Lung (tissue), 12 donors: ENCODE measurements around the gene LCE2C. TPM values are rescaled to one million over a fixed set of nuclear protein-coding genes. Genes with fewer than 3 reads are reported as not detected.
A peak's percentile ranks its signal among the peaks of the same experiment; 100 is the strongest.
"Not testable (repeated sequence)": the region's sequence is repeated elsewhere in the genome, so short reads cannot be mapped to it uniquely, and the experiment has no call there.

Source experiments
- ATAC-seq: fragments of 200-7000 bp; cut with Tn5 transposase; one replicate; pipeline ENCODE4 v1.9.1; 2020; ENCODE audit warnings: moderate number of reproducible peaks; ENCODE audit not compliant: insufficient read depth, low FRiP score
- DNase-seq, 3 donors: peaks; one replicate each; pipeline ENCODE4 v3.0.0-alpha.2; 2013 to 2017
- H3K27ac ChIP-seq, 2 donors: one replicate each; pipeline ENCODE4 v1.5.1; 2013; ENCODE audit warnings: mild to moderate bottlenecking in 2 of 2, moderate library complexity in 2 of 2, control low read depth in 1 of 2, inconsistent platforms in 1 of 2, low read depth in 1 of 2, low read length in 1 of 2
- H3K27me3 ChIP-seq, 3 donors: one replicate each; pipeline ENCODE4 v1.5.1; 2013; ENCODE audit warnings: low read length in 2 of 3; ENCODE audit not compliant: control insufficient read depth in 3 of 3, insufficient read depth in 3 of 3
- H3K36me3 ChIP-seq, 4 donors: one replicate each; pipeline ENCODE4 v1.5.1; 2013; ENCODE audit warnings: low read length in 4 of 4, mild to moderate bottlenecking in 1 of 4, moderate library complexity in 1 of 4; ENCODE audit not compliant: control insufficient read depth in 4 of 4, insufficient read depth in 4 of 4
- H3K4me1 ChIP-seq, 5 donors: one replicate each; pipeline ENCODE4 v1.5.1; 2013; ENCODE audit warnings: low read length in 5 of 5, mild to moderate bottlenecking in 2 of 5, moderate library complexity in 1 of 5; ENCODE audit not compliant: control insufficient read depth in 5 of 5, insufficient read depth in 5 of 5
- H3K4me3 ChIP-seq: one replicate; pipeline ENCODE4 v1.5.1; 2013; ENCODE audit warnings: mild to moderate bottlenecking, control low read depth, moderate library complexity
- H3K9ac ChIP-seq, 2 donors: one replicate each; pipeline ENCODE4 v1.5.1; 2013; ENCODE audit warnings: low read length in 2 of 2, control low read depth in 1 of 2; ENCODE audit not compliant: insufficient read depth in 1 of 2
- H3K9me3 ChIP-seq, 4 donors: one replicate each; pipeline ENCODE4 v1.5.1; 2013; ENCODE audit warnings: low read length in 3 of 4, mild to moderate bottlenecking in 1 of 4, moderate library complexity in 1 of 4; ENCODE audit not compliant: control insufficient read depth in 4 of 4, insufficient read depth in 3 of 4
- CTCF ChIP-seq: IDR thresholded peaks from 2 replicates; pipeline ENCODE4 v1.5.1; 2012; ENCODE audit warnings: mild to moderate bottlenecking; ENCODE audit errors: control extremely low read depth, extremely low read depth
- WGBS, 2 donors: extraction: QIAGEN DNeasy Blood & Tissue Kit; methylation state at CpG; one replicate each; pipeline ENCODE4 v1.1.7; 2013; 5-methylcytosine and 5-hydroxymethylcytosine counted together
- polyA plus RNA-seq, 2 donors: library from polyadenylated mRNA; stranded (reverse); fragments of 200-250 nt; gene quantifications; one replicate each; pipeline ENCODE4 v1.2.1, GENCODE V29; 2013
- total RNA-seq, 2 donors: library from RNA; depleted of rRNA in 1 of 2; stranded (reverse); fragments of >200 nt in 1 of 2; gene quantifications; one replicate each; pipeline ENCODE4 v1.2.1, GENCODE V29; 2014 to 2021
- donor health status: control.
- donor health status: control.
- donor health status: Bipolar disorder and iron deficiency.
- donor health status: healthy.
- donor health status: DM: yes; HTN: yes; CAD: no.

LCE2C gene
- total and polyA plus RNA-seq, 4 donors: not detected

DNA sequence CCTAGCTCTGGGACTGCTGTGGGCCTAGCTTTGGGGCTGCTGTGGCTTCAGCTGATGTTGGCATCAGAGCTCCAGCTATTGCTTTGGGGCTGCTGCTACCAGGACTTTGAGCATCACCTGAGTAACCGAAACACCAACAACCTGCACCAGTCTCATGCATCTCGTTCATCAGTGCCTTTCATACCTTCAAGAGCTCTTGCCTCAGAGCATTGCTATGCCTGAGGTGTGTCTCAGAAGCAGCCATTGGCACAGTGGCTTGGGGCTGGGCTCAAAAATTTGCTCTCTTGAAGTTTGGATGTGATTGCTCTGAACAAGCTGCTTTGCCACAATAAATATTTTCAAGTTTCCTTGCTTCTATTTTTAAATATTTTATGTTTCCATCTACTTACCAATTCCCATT, 18.6 kb upstream of the LCE2C start:
- Histone ChIP-seq H3K27ac (no peak overlapping the region), H3K36me3 (no peaks in the 10 kb centered on the region), H3K27me3 (peaks cover 0 to 2% (median 0%) of the 10 kb centered on the region in 3 donors), H3K4me3 (no peak overlapping the region), H3K4me1 (no peaks in the 10 kb centered on the region), H3K9me3 (peaks cover 0 to 2% (median 0%) of the 10 kb centered on the region in 4 donors), H3K9ac (no peak overlapping the region)
- 64 to 75% methylated on average over 2 of the region's 2 CpGs for WGBS, 2 donors
- DNase-seq (no peak), ATAC-seq (no peak)
- no peak for TF ChIP-seq CTCF

DNA sequence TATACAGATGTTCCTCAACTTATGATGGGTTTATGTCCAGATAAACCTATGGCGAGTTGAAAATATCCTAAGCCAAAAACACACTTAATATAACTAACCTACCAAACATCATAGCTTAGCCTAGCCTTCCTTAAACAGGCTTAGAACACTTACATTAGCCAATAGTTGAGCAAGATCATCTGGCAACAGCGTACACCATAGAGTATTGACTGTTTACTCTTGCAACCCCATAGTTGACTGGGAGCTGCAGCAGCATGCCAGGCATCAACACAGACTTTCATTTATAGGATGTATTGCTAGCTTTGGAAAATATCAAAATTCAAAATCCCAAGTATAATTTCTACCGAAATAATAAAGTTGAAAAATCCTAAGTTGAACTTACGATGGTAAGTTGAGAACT, 17.4 kb upstream of the LCE2C start:
- DNase-seq (peak in 1 of 3 donors; percentile 5), ATAC-seq (no peak)
- Histone ChIP-seq H3K36me3 (no peaks in the 10 kb centered on the region), H3K27ac (no peak overlapping the region), H3K27me3 (peaks cover 0 to 2% (median 0%) of the 10 kb centered on the region in 3 donors), H3K4me3 (no peak overlapping the region), H3K9me3 (peaks cover 0 to 2% (median 0%) of the 10 kb centered on the region in 4 donors), H3K4me1 (no peaks in the 10 kb centered on the region), H3K9ac (no peak overlapping the region)
- WGBS, 2 donors: 88 to 89% methylated on average over 4 of the region's 4 CpGs
- no peak for TF ChIP-seq CTCF

DNA sequence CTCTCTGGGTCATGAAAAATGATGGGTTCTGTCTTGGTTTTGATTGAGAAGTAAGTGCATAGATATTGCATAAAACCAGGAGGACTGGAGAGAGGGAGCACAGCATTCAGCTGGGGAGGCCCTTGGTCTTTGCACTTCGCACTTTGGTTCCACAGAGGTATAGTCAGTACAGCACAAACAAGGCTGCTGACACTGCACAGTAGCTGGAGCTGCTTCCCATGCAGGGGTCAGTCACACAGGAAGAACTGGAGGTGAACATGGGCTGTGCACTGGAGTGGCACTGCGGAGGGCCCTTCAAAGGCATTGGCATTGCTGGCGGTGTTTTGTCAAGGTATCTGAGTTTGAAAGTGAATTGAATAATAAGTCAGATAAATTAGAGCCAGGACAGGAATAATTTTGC, 16.4 kb upstream of the LCE2C start:
- DNase-seq (no peak), ATAC-seq (no peak)
- H3K4me1 ChIP-seq: no peaks in the 10 kb centered on the region
- no peaks in the 10 kb centered on the region for H3K36me3 ChIP-seq
- H3K9ac ChIP-seq: no peak overlapping the region
- TF ChIP-seq CTCF: no peak
- H3K9me3 ChIP-seq: peaks cover 0 to 2% (median 0%) of the 10 kb centered on the region in 4 donors
- H3K27me3 ChIP-seq: peaks cover 0 to 2% (median 0%) of the 10 kb centered on the region in 3 donors
- WGBS, 2 donors: 89 to 95% methylated on average over 3 of the region's 3 CpGs
- no peak overlapping the region for H3K27ac ChIP-seq
- no peak overlapping the region for H3K4me3 ChIP-seq

DNA sequence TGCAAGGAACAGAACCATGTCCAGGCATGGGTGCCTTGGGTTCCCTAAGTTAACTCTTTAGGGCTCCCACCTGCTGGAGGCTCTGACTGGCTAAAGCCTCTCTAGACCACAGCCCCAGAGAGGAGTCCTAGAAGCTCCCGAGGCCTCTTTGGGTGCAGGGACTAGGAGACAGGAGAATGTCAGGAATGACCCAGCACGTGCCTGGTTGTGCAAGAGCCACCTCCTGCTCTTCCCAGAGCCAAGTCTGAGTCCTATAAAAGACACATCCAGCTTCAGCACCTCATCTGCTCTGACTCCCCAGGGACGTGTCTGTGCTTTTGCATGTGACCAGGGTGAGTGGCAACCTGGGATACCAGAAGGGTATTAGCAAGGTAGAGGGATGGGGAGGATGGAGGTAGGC, 12.0 kb upstream of the LCE2C start, which contains the start of gene LCE2D:
LCE2D (plus strand) TSS at position 283 of the 400 bp plus-strand sequence. CDS start 726 bp downstream, outside the sequence.
- Histone ChIP-seq H3K27ac (no peak within 1 kb of the TSS), H3K9me3 (peaks cover 0 to 4% (median 2%) of the 10 kb centered on the region in 4 donors), H3K9ac (no peak within 1 kb of the TSS), H3K4me3 (no peak within 1 kb of the TSS), H3K27me3 (peaks cover 0 to 4% (median 2%) of the 10 kb centered on the region in 3 donors), H3K4me1 (no peaks in the 10 kb centered on the region), H3K36me3 (no peaks in the 10 kb centered on the region)
- WGBS, 2 donors: 62 to 75% methylated on average over 3 of the region's 3 CpGs
- DNase-seq (no peak), ATAC-seq (no peak)
- no peak for TF ChIP-seq CTCF

DNA sequence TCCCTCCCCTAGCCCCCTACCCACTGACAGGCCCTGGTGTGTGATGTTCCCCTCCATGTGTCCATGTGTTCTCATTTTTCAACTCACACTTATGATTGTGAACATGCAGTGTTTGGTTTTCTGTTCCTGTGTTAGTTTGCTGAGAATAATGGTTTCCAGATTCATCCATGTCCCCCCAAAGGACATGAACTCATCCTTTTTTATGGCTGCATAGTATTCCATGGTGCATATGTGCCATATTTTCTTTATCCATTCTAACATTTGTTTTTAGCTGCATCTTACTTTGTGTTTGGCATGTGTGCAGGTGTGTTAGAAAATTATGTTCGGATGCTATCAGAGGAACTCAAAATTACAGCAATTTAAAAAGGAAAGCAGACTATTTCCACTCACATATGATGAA, 8.9 kb upstream of the LCE2C start:
- not testable (repeated sequence) for H3K4me3 ChIP-seq, H3K36me3 ChIP-seq, DNase-seq, H3K27me3 ChIP-seq, H3K9ac ChIP-seq, H3K27ac ChIP-seq, H3K9me3 ChIP-seq, H3K4me1 ChIP-seq, ATAC-seq
- WGBS, 2 donors: 90 to 92% methylated on average over 1 of the region's 1 CpG
